ENCODE results near the gene TBCD. TPM values are rescaled to one million over a fixed set of nuclear protein-coding genes. Genes with fewer than 3 reads are reported as not detected.

TBCD gene
- total and polyA plus RNA-seq, 12 donors, result 41.3 to 107 (median 52.4) TPM

GRCh38 chr17:82922646-82923045 is 170.8 kb downstream of the TBCD start:
- Histone ChIP-seq H3K36me3 (peaks cover 0 to 93% (median 34%) of the 10 kb centered on the region in 9 donors), H3K9me3 (no peaks in the 10 kb centered on the region)
- DNase-seq, result no peak

GRCh38 chr17:82923366-82924113 is 171.7 kb downstream of the TBCD start:
- Histone ChIP-seq H3K4me3 (no peak overlapping the region), H3K9me3 (no peaks in the 10 kb centered on the region), H3K27ac (no peak overlapping the region), H3K4me1 (no peaks in the 10 kb centered on the region), H3K36me3 (peaks cover 0 to 99% (median 36%) of the 10 kb centered on the region in 9 donors), H3K27me3 (no peaks in the 10 kb centered on the region)
- TF ChIP-seq CTCF (IDR thresholded peaks at IDR 0.05), result no peak
- DNase-seq (no peak), ATAC-seq (no peak)
- intact Hi-C loops (cut with DNase I), result no loop called here
- WGBS, 2 donors, result 94 to 95% methylated on average over 25 of the region's 25 CpGs

More at GRCh38 chr17:82922646-82923045, 170.8 kb downstream of the TBCD start:
- ATAC-seq, result no peak
- intact Hi-C loops (cut with DNase I), result no loop called here
- H3K4me3 ChIP-seq, result no peak overlapping the region
- no peaks in the 10 kb centered on the region for H3K27me3 ChIP-seq
- peaks cover 0 to 4% (median 0%) of the 10 kb centered on the region in 9 donors for H3K4me1 ChIP-seq
- no peak for TF ChIP-seq CTCF (IDR thresholded peaks at IDR 0.05)
- H3K27ac ChIP-seq, result no peak overlapping the region
- 95 to 96% methylated on average over 19 of the region's 19 CpGs for WGBS, 2 donors

- Histone ChIP-seq H3K9me3 (no peaks in the 10 kb centered on the region), H3K4me1 (no peaks in the 10 kb centered on the region), H3K4me3 (no peak overlapping the region), H3K27ac (no peak overlapping the region), H3K36me3 (peaks cover 0 to 100% (median 42%) of the 10 kb centered on the region in 9 donors), H3K27me3 (no peaks in the 10 kb centered on the region)
- ATAC-seq (no peak), DNase-seq (no peak)
- WGBS, 2 donors, result 96 to 97% methylated on average over 13 of the region's 13 CpGs
- intact Hi-C loops (cut with DNase I), result no loop called here
- TF ChIP-seq CTCF (IDR thresholded peaks at IDR 0.05), result no peak
Measured at GRCh38 chr17:82924214-82924613, 172.3 kb downstream of the TBCD start.

- no peaks in the 10 kb centered on the region for H3K4me1 ChIP-seq
- peaks cover 0 to 100% (median 43%) of the 10 kb centered on the region in 9 donors for H3K36me3 ChIP-seq
- H3K27ac ChIP-seq, result no peak overlapping the region
- no peaks in the 10 kb centered on the region for H3K27me3 ChIP-seq
- TF ChIP-seq CTCF (IDR thresholded peaks at IDR 0.05), result no peak
- 92% methylated on average over 19 of the region's 19 CpGs for WGBS, 2 donors
- no peak overlapping the region for H3K4me3 ChIP-seq
- no peak for ATAC-seq
- no peak for DNase-seq
- no peaks in the 10 kb centered on the region for H3K9me3 ChIP-seq
- intact Hi-C loops (cut with DNase I), result no loop called here
Measured at GRCh38 chr17:82924812-82925211, 172.9 kb downstream of the TBCD start.
